IPS DF 19.7 (cell line): ENCODE results near the gene RASL10B.

ENCODE experiments used
- DNase-seq: peaks from one replicate; pipeline ENCODE4 v3.0.0-alpha.2; 2013; ENCODE audit warnings: low read depth, low spot score

Gene RASL10B

GRCh38 chr17:35717475-35717874, 14.0 kb upstream of the RASL10B start:
- no peak for DNase-seq

GRCh38 chr17:35723735-35724134, 7.7 kb upstream of the RASL10B start:
- no peak for DNase-seq

DNA sequence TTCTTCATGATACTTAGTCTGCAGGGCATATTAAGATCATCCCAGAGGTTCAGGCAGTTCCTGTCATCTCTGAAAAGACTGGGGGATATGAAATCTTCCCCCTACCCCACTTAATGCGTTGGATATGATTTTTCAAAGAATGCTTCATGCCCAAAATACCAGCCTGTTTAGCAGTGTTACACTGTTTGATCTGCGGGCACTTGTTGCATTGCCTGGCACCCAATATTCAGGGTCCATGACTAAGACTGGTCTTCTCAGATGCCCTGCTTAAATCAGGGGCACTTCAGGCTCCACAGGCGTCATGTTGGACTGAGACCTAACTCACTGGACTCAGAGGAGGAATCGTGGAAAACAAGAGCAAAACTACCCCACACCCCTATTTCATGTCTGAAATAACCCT, 6.4 kb upstream of the RASL10B start:
- no peak for DNase-seq

DNA sequence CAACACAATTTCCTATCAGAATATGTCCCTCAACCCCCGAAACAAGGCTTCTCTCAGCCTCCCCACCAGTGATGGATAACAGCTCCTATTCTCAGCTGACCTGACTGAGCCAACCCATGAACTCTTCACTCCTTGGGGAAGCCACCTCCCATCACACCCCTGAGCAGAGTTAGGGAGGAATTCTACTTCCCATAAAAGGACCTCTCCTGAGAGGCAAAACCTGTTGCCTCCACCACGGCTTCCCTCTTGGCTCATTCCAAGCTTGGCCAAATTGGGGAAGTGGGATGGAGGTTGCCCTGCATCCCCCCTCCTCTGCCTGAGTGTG, 5.7 kb upstream of the RASL10B start:
- DNase-seq, result no peak

GRCh38 chr17:35726127-35726952, 5.1 kb upstream of the RASL10B start:
- DNase-seq, result no peak

GRCh38 chr17:35726953-35727460, 4.4 kb upstream of the RASL10B start:
- no peak for DNase-seq

DNA sequence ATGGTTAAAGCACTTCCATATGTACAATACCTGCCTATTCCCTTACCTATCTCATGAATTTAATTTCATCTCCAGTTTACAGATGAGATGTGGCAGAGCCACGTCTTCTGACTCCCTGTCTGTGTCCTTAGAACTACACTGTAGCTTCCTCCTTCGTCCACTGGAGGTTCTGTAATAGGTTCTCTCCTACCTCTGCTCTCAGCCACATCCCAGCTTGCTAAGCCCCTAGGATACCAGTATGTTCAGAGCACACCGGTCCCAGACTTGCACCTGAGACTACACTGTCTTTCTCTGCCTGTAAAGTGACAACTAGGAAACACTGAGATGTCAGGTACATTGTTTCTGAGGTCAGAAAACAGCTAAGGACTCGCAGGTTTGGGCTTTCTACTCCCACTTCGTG, 3.8 kb upstream of the RASL10B start:
- DNase-seq, result no peak

GRCh38 chr17:35728551-35728950, 2.9 kb upstream of the RASL10B start:
- no peak for DNase-seq

DNA sequence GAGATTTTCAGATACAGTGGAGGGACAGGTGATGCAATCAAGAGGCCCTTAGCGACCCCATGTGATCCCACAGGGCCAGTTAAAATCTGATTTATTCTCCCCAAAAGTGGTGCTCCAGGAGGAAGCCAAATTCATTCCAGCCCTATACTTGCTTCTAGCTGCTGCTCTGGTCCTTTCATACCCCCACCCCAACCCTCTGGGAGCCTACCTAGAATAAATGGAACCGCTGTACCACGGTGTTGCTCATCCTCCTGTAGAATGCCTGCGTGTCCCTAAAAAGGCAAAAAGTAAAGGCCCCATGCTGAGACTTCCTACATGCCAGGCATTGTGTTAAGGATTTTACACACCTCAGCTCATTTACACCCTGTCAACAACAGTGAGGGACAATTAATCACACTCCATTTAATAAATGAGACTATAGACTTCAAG, 2.0 kb upstream of the RASL10B start:
- no peak for DNase-seq

DNA sequence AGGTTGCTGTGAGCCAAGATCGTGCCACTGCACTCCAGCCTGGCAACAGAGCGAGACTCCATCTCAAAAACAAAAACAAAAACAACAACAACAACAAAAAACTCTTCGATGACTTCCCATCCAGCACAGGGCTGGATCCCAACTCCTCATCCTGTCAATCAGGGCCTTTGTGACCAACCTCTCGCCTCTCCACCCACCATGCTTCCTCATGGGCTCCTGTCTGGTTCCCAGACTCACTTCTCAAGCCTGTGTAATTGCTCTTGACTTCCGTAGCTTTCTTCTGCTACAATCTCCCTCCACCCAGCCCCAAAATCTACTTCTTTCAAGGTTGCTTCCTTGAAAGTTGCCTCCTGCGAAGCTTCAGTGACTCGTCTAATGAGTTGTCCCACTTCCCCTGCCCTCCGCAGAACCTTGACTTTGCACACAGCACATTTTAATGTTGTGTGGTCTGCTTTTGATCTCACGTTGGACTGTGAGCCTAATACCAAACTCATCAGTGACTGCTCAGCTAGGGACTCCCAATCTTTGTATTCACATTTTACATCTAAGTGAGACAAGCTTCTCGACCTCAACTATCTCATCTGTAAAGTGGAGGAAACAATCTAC, 936 bp upstream of the RASL10B start:
- no peak for DNase-seq

DNA sequence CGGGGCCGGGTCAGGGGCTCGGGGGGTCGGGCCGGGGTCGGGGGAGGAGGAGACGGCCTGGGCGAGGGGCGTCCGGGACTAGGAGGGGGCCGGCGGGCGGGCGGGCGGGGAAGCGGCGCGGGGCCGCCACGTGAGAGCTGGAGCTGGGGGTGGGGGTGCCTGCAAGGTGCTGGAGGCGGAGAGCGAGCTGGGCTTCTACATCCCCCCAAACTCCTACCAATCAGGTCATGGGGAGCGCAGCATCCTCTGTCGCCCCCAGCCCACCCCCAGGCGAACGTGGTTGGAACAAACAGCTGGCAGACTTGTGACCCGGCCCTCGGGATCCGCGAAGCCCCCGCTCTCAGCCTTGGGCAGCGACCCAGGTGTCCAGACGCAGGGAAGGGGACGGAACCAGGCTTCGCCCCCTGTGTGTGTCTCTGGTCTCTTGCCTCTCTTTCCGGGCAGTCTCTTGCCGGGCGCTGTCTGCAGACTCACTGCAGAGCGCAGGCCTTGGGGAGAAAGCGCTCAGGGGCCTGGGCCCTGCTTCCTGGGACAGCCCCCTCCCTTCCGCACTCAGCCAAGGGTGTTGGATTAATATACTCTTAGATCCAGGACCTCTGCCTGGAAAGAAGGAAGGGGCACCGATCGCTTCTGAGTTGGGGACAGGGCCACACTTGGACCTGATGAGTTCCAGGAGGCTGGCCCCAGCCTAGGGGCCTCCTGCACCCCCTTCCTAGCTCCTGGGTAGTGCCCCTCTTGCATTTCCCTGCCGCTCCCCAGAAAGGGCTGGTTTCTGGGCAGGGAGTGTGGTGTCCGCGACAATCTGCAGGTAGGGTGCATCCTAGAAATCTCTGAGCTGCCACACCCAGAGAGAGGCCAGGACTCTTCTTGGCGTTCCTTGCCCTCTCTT, 722 bp downstream of the RASL10B start:
- no peak for DNase-seq

DNA sequence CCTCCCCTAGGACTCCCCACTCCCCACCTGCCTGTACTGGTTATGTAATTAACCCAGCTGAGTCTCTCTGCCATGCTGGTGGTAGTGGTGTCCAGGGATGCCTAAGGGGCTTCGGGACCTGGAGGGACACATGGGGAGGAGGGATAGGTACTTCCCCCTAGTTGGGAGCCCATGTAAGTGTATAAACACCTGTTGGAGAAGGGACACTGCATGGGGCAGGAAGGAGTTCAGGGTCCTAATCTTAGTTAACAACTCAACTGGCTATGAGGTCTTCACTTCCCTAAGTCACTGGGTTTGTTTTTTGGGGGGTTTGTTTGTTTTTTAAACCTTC, 1.3 kb downstream of the RASL10B start:
- DNase-seq, result no peak

GRCh38 chr17:35733366-35733765, 1.9 kb downstream of the RASL10B start:
- DNase-seq, result no peak

- no peak for DNase-seq
Observed at GRCh38 chr17:35734396-35734795, 3.0 kb downstream of the RASL10B start.

DNA sequence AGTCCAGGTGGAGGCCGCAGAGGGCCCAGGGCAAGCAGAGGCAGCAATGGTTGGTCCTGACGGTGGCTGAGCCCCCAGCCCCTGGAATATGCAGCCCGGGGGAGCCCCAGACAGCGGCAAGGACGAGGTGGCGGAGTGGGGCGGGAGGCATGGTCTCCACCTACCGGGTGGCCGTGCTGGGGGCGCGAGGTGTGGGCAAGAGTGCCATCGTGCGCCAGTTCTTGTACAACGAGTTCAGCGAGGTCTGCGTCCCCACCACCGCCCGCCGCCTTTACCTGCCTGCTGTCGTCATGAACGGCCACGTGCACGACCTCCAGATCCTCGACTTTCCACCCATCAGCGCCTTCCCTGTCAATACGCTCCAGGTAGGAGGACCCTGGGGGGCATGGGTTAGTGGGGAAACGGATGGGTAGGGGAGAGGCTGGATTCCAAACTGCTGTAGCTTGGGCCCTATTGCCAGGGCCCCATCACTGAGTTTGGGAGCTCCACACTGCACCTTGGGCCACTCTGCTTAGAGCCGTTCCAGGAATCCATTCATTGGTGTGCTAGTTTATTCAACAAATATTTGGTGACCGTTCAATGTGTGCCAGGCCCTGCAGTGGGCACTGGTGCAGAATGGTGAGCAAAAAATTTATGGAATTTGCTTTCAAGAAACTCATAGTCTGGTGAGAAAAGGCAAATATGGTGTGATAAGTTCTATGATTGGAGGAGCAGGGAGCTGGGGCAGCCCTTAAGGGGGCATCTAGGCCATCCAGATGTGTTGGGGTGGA, 3.8 kb downstream of the RASL10B start:
- DNase-seq, result no peak

- no peak for DNase-seq
Observed at GRCh38 chr17:35736236-35736635, 4.8 kb downstream of the RASL10B start.

- DNase-seq, result no peak
Observed at GRCh38 chr17:35738519-35739133, 7.2 kb downstream of the RASL10B start.

GRCh38 chr17:35740216-35740615, 8.8 kb downstream of the RASL10B start:
- no peak for DNase-seq

GRCh38 chr17:35740997-35741931, 9.8 kb downstream of the RASL10B start:
- no peak for DNase-seq

- DNase-seq, result no peak
Observed at GRCh38 chr17:35742496-35742895, 11.1 kb downstream of the RASL10B start.
